K562 (cell line): Measurements from ENCODE around the gene ZFP92. TPM values are rescaled to one million over a fixed set of nuclear protein-coding genes. Genes with fewer than 3 reads are reported as not detected.

Experiments used
- ATAC-seq: fragments of 200-7000 bp; cut with Tn5 transposase; 3 replicates; pipeline ENCODE4 v1.9.1; 2020; ENCODE audit warnings: moderate library complexity
- BruUV-seq: library from RNA; stranded (reverse); fragments of 400-500 nt; replicated peaks from 2 replicates; lab custom pipeline; 2021; lab: Mats Ljungman, UMichigan
- CTCF ChIA-PET: fragments of 300-600 bp; formaldehyde crosslinking; extraction: SDS; loops from one replicate; lab custom pipeline; 2021; ENCODE audit warnings: low intra/inter-chr PET ratio; lab: Yijun Ruan, JAX
- POLR2A ChIA-PET: fragments of 300-600, 350-650 bp; sonication (Branson Sonifier 250); formaldehyde crosslinking; extraction: SDS; loops from one replicate; lab custom pipeline; 2021; ENCODE audit warnings: antibody characterized with exemption, inconsistent platforms; lab: Yijun Ruan, JAX
- DNase-seq, 4 experiments: peaks; one replicate each; pipeline versions ENCODE4 v3.0.0 to v3.0.0-alpha.2; 2011 to 2018; ENCODE audit warnings: low spot score in 3 of 4, mixed read lengths in 3 of 4; ENCODE audit errors: extremely low read depth in 1 of 4
- FAIRE-seq: peaks from 2 replicates; lab custom pipeline; 2011; peaks lifted over from hg19 to GRCh38; lab: Jason Lieb, UNC
- H2AFZ ChIP-seq: 2 replicates; pipeline ENCODE4 v1.6.0; 2011; ENCODE audit warnings: low read depth, low read length, control low read depth, inconsistent platforms
- H3K27ac ChIP-seq: fragments of 200-600 bp; 3 replicates; pipeline ENCODE4 v1.8.0; 2011; ENCODE audit warnings: low read depth, mild to moderate bottlenecking, control low read depth, inconsistent platforms, low read length, moderate library complexity, mixed read lengths; ENCODE audit errors: extremely low read depth
- H3K27me3 ChIP-seq, 2 experiments: fragments of 300-600 bp in 1 of 2; 2 replicates in 1 of 2; 3 replicates in 1 of 2; pipeline versions ENCODE4 v1.6.0 to v1.8.0; 2011; ENCODE audit warnings: inconsistent platforms in 2 of 2, low read length in 2 of 2, mild to moderate bottlenecking in 1 of 2, mixed read lengths in 1 of 2, moderate library complexity in 1 of 2; ENCODE audit not compliant: control insufficient read depth in 2 of 2, insufficient read depth in 2 of 2
- H3K36me3 ChIP-seq: fragments of 300-600 bp; 3 replicates; pipeline ENCODE4 v1.8.0; 2011; ENCODE audit warnings: mild to moderate bottlenecking, low read length, inconsistent platforms; ENCODE audit not compliant: control insufficient read depth, insufficient read depth
- H3K4me1 ChIP-seq, 2 experiments: fragments of 200-600 bp in 1 of 2; replicated peaks in 1 of 2; 2 replicates in 1 of 2; 3 replicates in 1 of 2; pipeline versions ENCODE4 v1.5.1 to v1.8.0; 2011; ENCODE audit warnings: inconsistent platforms in 2 of 2, low read length in 2 of 2, mild to moderate bottlenecking in 1 of 2, mixed read lengths in 1 of 2, moderate library complexity in 1 of 2; ENCODE audit not compliant: control insufficient read depth in 2 of 2, insufficient read depth in 2 of 2
- H3K4me2 ChIP-seq: 2 replicates; pipeline ENCODE4 v1.6.1; 2011; ENCODE audit warnings: low read length, control low read depth, inconsistent platforms, mixed read lengths; ENCODE audit not compliant: insufficient read depth
- H3K4me3 ChIP-seq: fragments of 200-600 bp; sonication (generic), shearing (Covaris generic); 2 replicates; pipeline ENCODE4 v1.5.1; 2016; ENCODE audit warnings: control low read depth, inconsistent platforms
- H3K79me2 ChIP-seq: fragments of 200-600 bp; 3 replicates; pipeline ENCODE4 v1.8.0; 2011; ENCODE audit warnings: low read length, inconsistent platforms; ENCODE audit not compliant: control insufficient read depth, insufficient read depth
- H3K9ac ChIP-seq, 2 experiments: 2 replicates each; pipeline versions ENCODE4 v1.6.0 to v1.6.1; 2011; ENCODE audit warnings: low read depth in 2 of 2, low read length in 2 of 2, control low read depth in 1 of 2, inconsistent platforms in 1 of 2, mild to moderate bottlenecking in 1 of 2, mixed read lengths in 1 of 2; ENCODE audit not compliant: insufficient read depth in 1 of 2
- H3K9me1 ChIP-seq: one replicate; pipeline ENCODE4 v1.6.0; 2011; ENCODE audit warnings: inconsistent platforms, mild to moderate bottlenecking, low read length, moderate library complexity; ENCODE audit not compliant: control insufficient read depth, insufficient read depth
- H3K9me3 ChIP-seq: replicated peaks from 2 replicates; pipeline ENCODE4 v1.5.1; 2011; ENCODE audit warnings: low read depth, low read length, inconsistent platforms; ENCODE audit not compliant: control insufficient read depth, insufficient read depth
- H4K20me1 ChIP-seq: replicated peaks from 2 replicates; pipeline ENCODE4 v1.6.1; 2011; ENCODE audit warnings: low read length, inconsistent platforms, mixed read lengths; ENCODE audit not compliant: control insufficient read depth, insufficient read depth
- ADNP ChIP-seq: fragments of 200-800 bp; sonication (Bioruptor generic); IDR thresholded peaks from 2 replicates; pipeline ENCODE4 v1.6.1; 2016; ENCODE audit warnings: missing genetic modification characterization, missing compliant biosample characterization
- ATF4 ChIP-seq: fragments of 450-650 bp; formaldehyde crosslinking; IDR thresholded peaks from 2 replicates; pipeline ENCODE4 v1.4.0; 2022; ENCODE audit warnings: mild to moderate bottlenecking, moderate library complexity
- CHCHD3 ChIP-seq: fragments of 250-450 bp; sonication (Bioruptor Pico); IDR thresholded peaks from 2 replicates; pipeline ENCODE4 v2.1.2; 2022; ENCODE audit warnings: mild to moderate bottlenecking
- HOMEZ ChIP-seq: fragments of 250-450 bp; sonication (Bioruptor Pico); IDR thresholded peaks from 2 replicates; pipeline ENCODE4 v1.4.0; 2020; ENCODE audit warnings: mild to moderate bottlenecking, moderate library complexity
- MYNN ChIP-seq, 2 experiments: sonication (generic); formaldehyde crosslinking in 1 of 2; IDR thresholded peaks; 2 replicates each; pipeline versions ENCODE4 v1.5.0 to v1.6.1; 2016 to 2020; ENCODE audit warnings: antibody characterized with exemption in 1 of 2, missing genetic modification reagents in 1 of 2
- NR0B1 ChIP-seq: fragments of 450-650 bp; IDR thresholded peaks from one replicate; pipeline ENCODE4 v1.6.1; 2018; ENCODE audit warnings: mild to moderate bottlenecking, moderate library complexity; ENCODE audit not compliant: partially characterized antibody
- POLR2G ChIP-seq: fragments of 200-400 bp; formaldehyde crosslinking; IDR thresholded peaks from 2 replicates; pipeline ENCODE4 v1.6.1; 2017; ENCODE audit warnings: low read depth, mild to moderate bottlenecking, antibody characterized with exemption, low read length, moderate library complexity
- PPARD ChIP-seq: fragments of 250-450 bp; sonication (Bioruptor Pico); IDR thresholded peaks from 2 replicates; pipeline ENCODE4 v1.8.0; 2022; ENCODE audit warnings: inconsistent platforms, mild to moderate bottlenecking, moderate library complexity
- RNF2 ChIP-seq: sonication (generic); IDR thresholded peaks from 2 replicates; pipeline ENCODE4 v1.6.1; 2016
- ZBTB9 ChIP-seq: fragments of 450-650 bp; formaldehyde crosslinking; IDR thresholded peaks from 2 replicates; pipeline ENCODE4 v1.4.0; 2020; ENCODE audit warnings: mild to moderate bottlenecking, moderate library complexity
- WGBS: fragments of 100-300 bp; shearing (Covaris generic); methylation state at CpG from one replicate; pipeline ENCODE4 v1.1.6; 2016; ENCODE audit warnings: low coverage, mixed read lengths; ENCODE audit not compliant: insufficient coverage; ENCODE audit errors: missing lambda C conversion rate; 5-methylcytosine and 5-hydroxymethylcytosine counted together
- in situ Hi-C: fragments of 300-500 bp; cut with MboI; formaldehyde crosslinking; loops from 4 replicates; pipeline ENCODE4 v1.15.0; 2018; ENCODE audit warnings: inconsistent platforms, mixed read lengths
- intact Hi-C: fragments of 100-400 bp; cut with micrococcal nuclease; formaldehyde crosslinking; loops from 2 replicates; pipeline ENCODE4 v1.14.2; 2022
- polyA plus RNA-seq, 8 experiments: library from polyadenylated mRNA; depleted of rRNA in 4 of 8; stranded (reverse) in 5 of 8; unstranded in 3 of 8; fragments of >200 nt; fragmentation: Nextera tagmentation in 2 of 8; fragmentation: Illumina TruSeq in 1 of 8; extraction: Ambion mirVana in 2 of 8; extraction: Trizol in 1 of 8; gene quantifications; 2 replicates each; pipeline versions ENCODE4 v1.2.1 to v1.2.3, GENCODE V29; 2011 to 2014; ENCODE audit warnings: inconsistent platforms in 1 of 8, missing spikeins in 1 of 8
- total RNA-seq, 7 experiments: library from RNA; depleted of rRNA in 6 of 7; stranded (reverse); fragments of >200 nt in 6 of 7; fragmentation: Illumina TruSeq in 2 of 7; extraction: Trizol in 2 of 7; gene quantifications; 2 replicates each; pipeline versions ENCODE4 v1.2.1 to v1.2.3, GENCODE V29; 2011 to 2021; ENCODE audit warnings: low replicate concordance in 1 of 7

The ZFP92 gene
- total and polyA plus RNA-seq, 9 of the 15 experiments (the other 6 are each of a cell fraction or from before 2014, with no cell fraction given): 0.32 to 3.3 (median 1.8) TPM

GRCh38 chrX:153457827-153458466 lies 46.7 kb downstream of the ZFP92 start:
- Histone ChIP-seq H3K9ac (peak overlapping the region in 1 of 2 experiments; percentile 45; a peak in 1 of 4 replicates), H3K36me3 (peaks cover 77% of the 10 kb centered on the region), H3K4me2 (no peak overlapping the region), H3K27me3 (no peaks in the 10 kb centered on the region), H3K9me1 (peaks cover 3% of the 10 kb centered on the region), H4K20me1 (peaks cover 8% of the 10 kb centered on the region; the same call in 1 of the 2 replicates), H3K4me1 (peaks cover 0 to 5% of the 10 kb centered on the region in 2 experiments; a peak in 1 of 5 replicates), H3K9me3 (no peaks in the 10 kb centered on the region), H3K4me3 (no peak overlapping the region), H2AFZ (no peak overlapping the region), H3K79me2 (no peaks in the 10 kb centered on the region), H3K27ac (no peak overlapping the region)
- POLR2A ChIA-PET: interaction anchor here (0.7 kb wide), 2 partner anchors 11 to 15 kb away, joined by 3 to 4 read pairs; no protein-coding TSS in a partner anchor
- 93% methylated on average over 11 of the region's 17 CpGs for WGBS
- CTCF ChIA-PET: no interaction called here
- no peak for TF ChIP-seq NR0B1
- peak; percentile 15; the same call in 1 of the 2 replicates for TF ChIP-seq POLR2G
- DNase-seq: no peak
- in situ Hi-C loops (no loop called here), intact Hi-C loops (no loop called here)
- ATAC-seq: no peak
- no peak for FAIRE-seq
- BruUV-seq: no TSS peak

- peaks cover 80% of the 10 kb centered on the region for H3K36me3 ChIP-seq
- H3K4me3 ChIP-seq: no peak overlapping the region
- in situ Hi-C loops: no loop called here
- no peak overlapping the region for H3K4me2 ChIP-seq
- H3K9ac ChIP-seq: no peak overlapping the region
- H2AFZ ChIP-seq: no peak overlapping the region
- TF ChIP-seq ATF4 (CRISPR knock-in tag) (no peak), ZBTB9 (no peak), MYNN (IDR thresholded peaks at IDR 0.05) (no peak), MYNN (CRISPR knock-in tag; IDR thresholded peaks at IDR 0.05) (no peak), ADNP (tag) (no peak), PPARD (no peak), HOMEZ (no peak), RNF2 (no peak), CHCHD3 (CRISPR knock-in tag) (no peak)
- no peak for FAIRE-seq
- intact Hi-C loops: no loop called here
- H3K9me3 ChIP-seq: no peaks in the 10 kb centered on the region
- 89% methylated on average over 4 of the region's 4 CpGs for WGBS
- CTCF ChIA-PET: no interaction called here
- no peak for ATAC-seq
- BruUV-seq: TSS peak; percentile 12
- peaks cover 8% of the 10 kb centered on the region; the same call in 1 of the 2 replicates for H4K20me1 ChIP-seq
- no peaks in the 10 kb centered on the region for H3K79me2 ChIP-seq
- H3K9me1 ChIP-seq: peaks cover 3% of the 10 kb centered on the region
- no peak for DNase-seq
- H3K27ac ChIP-seq: no peak overlapping the region
- H3K4me1 ChIP-seq: peaks cover 0 to 5% of the 10 kb centered on the region in 2 experiments; a peak in 1 of 5 replicates
- no peaks in the 10 kb centered on the region for H3K27me3 ChIP-seq
- POLR2A ChIA-PET: no interaction called here
Observed at GRCh38 chrX:153458476-153458875, 47.2 kb downstream of the ZFP92 start.
